ENCODE data around the gene SEZ6. TPM values are rescaled to one million over a fixed set of nuclear protein-coding genes. Genes with fewer than 3 reads are reported as not detected.

Gene SEZ6
- total and polyA plus RNA-seq, 10 of the 15 experiments (the other 5 are each of a cell fraction or from before 2014, with no cell fraction given), result 0.05 to 0.87 (median 0.17) TPM; not detected in 4

GRCh38 chr17:28938552-28938951 lies 67.3 kb downstream of the SEZ6 start:
- DNase-seq (ENCODE audit: low read depth, low spot score) (no peak), FAIRE-seq (no peak), ATAC-seq (no peak)
- H3K4me2 ChIP-seq (ENCODE audit: control insufficient read depth, insufficient read depth), result no peak overlapping the region
- RAD21 ChIA-PET (ENCODE audit: unreplicated experiment), result interaction anchor here (1.5 to 1.9 kb wide), 2 partner anchors 11 to 175 kb away, joined by 3 to 6 read pairs; no protein-coding TSS in a partner anchor
- H3K9ac ChIP-seq (ENCODE audit: control insufficient read depth, insufficient read depth, low read length), result no peak overlapping the region
- SMC1A ChIA-PET (ENCODE audit: uncharacterized antibody, unreplicated experiment), result interaction anchor here (0.8 to 5.1 kb wide), 3 partner anchors 11 to 186 kb away, joined by 3 to 34 read pairs (median 3); no protein-coding TSS in a partner anchor
- intact Hi-C loops (cut with micrococcal nuclease; ENCODE audit: unreplicated experiment), result no loop called here
- no peak overlapping the region for H2AFZ ChIP-seq (ENCODE audit: control insufficient read depth, low read depth, low read length)
- peaks cover 2% of the 10 kb centered on the region for H4K20me1 ChIP-seq (ENCODE audit: control insufficient read depth, insufficient read depth)
- BruUV-seq (replicated peaks), result no TSS peak
- H3K4me1 ChIP-seq (ENCODE audit: control insufficient read depth, insufficient read depth, low read length), result peaks cover 10% of the 10 kb centered on the region; the same call in 1 of the 2 replicates
- H3K36me3 ChIP-seq (ENCODE audit: control insufficient read depth in 2 of 2, insufficient read depth in 2 of 2, low read length in 1 of 2), result peaks cover 0 to 21% of the 10 kb centered on the region in 2 experiments
- in situ Hi-C loops (cut with MboI), result no loop called here
- no peak overlapping the region for H3K4me3 ChIP-seq
- no peaks in the 10 kb centered on the region for H3K9me3 ChIP-seq (replicated peaks; ENCODE audit: control insufficient read depth, insufficient read depth, low read length)
- no peaks in the 10 kb centered on the region for H3K27me3 ChIP-seq (replicated peaks in 1 of 2; ENCODE audit: control insufficient read depth in 2 of 2, insufficient read depth in 2 of 2, low read length in 1 of 2)
- CTCF ChIA-PET, result interaction anchor here (1.8 to 4.5 kb wide), 4 partner anchors 10 to 175 kb away, joined by 6 to 15 read pairs (median 8); no protein-coding TSS in a partner anchor
- TF ChIP-seq ZNF384 (IDR thresholded peaks at IDR 0.05; ENCODE audit: borderline replicate concordance, low read depth, low read length), result no peak
- no peak for TF ChIP-seq YY1 (IDR thresholded peaks at IDR 0.05; ENCODE audit: low read depth, low read length)
- TF ChIP-seq ESRRA (IDR thresholded peaks at IDR 0.05; ENCODE audit: low read length), result no peak
- no peak for TF ChIP-seq GATAD2B (conservative IDR thresholded peaks at IDR 0.05; ENCODE audit: low read depth)
- TF ChIP-seq CREM (IDR thresholded peaks at IDR 0.05; ENCODE audit: low read depth), result no peak
- no peak for TF ChIP-seq CBX3 (IDR thresholded peaks at IDR 0.05; ENCODE audit: borderline replicate concordance, low read depth)
- no peak for TF ChIP-seq NFXL1 (IDR thresholded peaks at IDR 0.05; ENCODE audit: borderline replicate concordance)
- H3K27ac ChIP-seq (ENCODE audit: control insufficient read depth, insufficient read depth), result no peak overlapping the region
- H3K79me2 ChIP-seq (ENCODE audit: control insufficient read depth, insufficient read depth, low read length), result peaks cover 77% of the 10 kb centered on the region
- POLR2A ChIA-PET, result no interaction called here

Data from GM12878 (cell line).